DND-41 (cell line): ENCODE measurements around the gene FBRSL1.

ENCODE experiments used
- CTCF ChIP-seq: IDR thresholded peaks from 2 replicates; pipeline ENCODE4 v1.5.1; 2012; ENCODE audit warnings: borderline replicate concordance, low read length, moderate library complexity, mild to moderate bottlenecking; ENCODE audit not compliant: poor library complexity, severe bottlenecking; ENCODE audit errors: extremely low read depth
- EZH2 ChIP-seq: IDR thresholded peaks from 3 replicates; pipeline ENCODE4 v1.6.1; 2012; ENCODE audit warnings: borderline replicate concordance, low read depth, mild to moderate bottlenecking, moderate library complexity, low read length, inconsistent platforms; ENCODE audit not compliant: severe bottlenecking

- no peak for TF ChIP-seq CTCF
- TF ChIP-seq EZH2 = no peak
Observed at GRCh38 chr12:132556216-132556615, 66.3 kb downstream of the FBRSL1 start.
